ENCODE results near the gene C1orf174.
"Not testable (repeated sequence)": the region's sequence is repeated elsewhere in the genome, so short reads cannot be mapped to it uniquely, and the experiment has no call there.

Gene C1orf174

DNA sequence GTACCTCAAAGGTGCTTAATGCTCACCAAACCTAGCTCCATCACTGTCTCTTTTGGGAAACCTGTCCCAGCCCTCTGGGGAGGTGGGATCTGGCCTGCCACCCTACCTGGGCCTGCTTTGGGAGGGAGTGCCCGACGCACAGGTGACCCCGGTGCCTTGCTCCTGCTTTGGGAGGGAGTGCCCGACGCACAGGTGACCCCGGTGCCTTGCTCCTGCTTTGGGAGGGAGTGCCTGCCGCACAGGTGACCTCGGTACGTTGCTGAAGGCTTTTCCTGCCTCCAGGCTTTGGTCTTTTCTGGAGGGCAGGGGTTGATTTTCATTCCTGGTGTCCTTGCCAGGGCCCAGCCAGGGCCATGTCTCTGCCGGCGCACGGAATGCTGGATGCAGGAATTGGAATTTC lies 25.2 kb upstream of the C1orf174 start:
- FAIRE-seq: no peak

DNA sequence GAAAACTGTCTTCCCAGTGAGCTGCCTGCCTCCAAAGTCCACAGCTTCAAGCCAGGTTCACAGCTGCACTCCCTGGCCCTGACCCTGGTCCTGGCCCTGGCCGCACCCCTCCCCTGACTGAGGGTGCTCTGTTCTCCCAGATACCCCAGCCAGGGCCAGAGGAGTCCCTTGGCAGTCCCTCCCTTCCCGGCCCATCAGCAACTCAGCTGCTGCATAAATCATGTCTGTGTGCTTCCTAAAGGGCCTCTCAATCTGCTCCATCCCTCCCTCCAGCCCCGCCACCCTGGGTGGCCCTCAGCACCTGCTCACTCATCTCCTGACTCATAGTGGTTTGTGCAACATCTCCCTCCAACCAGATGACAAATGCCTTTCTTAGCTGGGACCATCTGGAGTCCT lies 24.8 kb upstream of the C1orf174 start:
- FAIRE-seq: no peak

- FAIRE-seq: no peak
Observed at GRCh38 chr1:3924186-3924824, 24.2 kb upstream of the C1orf174 start.

- no peak for FAIRE-seq
Observed at GRCh38 chr1:3923378-3924185, 23.5 kb upstream of the C1orf174 start.

DNA sequence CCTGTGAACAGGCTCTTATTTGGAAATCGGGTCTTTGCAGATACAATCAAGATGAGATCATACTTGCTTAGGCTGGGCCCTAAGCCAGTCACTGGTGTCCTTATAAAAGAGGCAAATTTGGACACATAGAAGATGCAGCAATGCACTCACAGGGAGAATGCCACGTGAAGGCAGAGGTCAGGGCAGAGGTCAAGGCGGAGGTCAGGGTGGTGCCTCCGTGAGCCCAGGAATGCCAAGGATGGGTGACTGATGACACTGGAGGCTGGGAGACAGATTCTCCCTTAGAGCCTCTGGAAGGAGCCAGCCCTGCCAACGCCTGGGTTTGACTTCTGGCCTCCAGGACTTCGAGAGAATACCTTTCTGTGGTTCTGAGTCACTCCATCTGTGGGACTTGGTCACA lies 22.8 kb upstream of the C1orf174 start:
- FAIRE-seq: no peak

DNA sequence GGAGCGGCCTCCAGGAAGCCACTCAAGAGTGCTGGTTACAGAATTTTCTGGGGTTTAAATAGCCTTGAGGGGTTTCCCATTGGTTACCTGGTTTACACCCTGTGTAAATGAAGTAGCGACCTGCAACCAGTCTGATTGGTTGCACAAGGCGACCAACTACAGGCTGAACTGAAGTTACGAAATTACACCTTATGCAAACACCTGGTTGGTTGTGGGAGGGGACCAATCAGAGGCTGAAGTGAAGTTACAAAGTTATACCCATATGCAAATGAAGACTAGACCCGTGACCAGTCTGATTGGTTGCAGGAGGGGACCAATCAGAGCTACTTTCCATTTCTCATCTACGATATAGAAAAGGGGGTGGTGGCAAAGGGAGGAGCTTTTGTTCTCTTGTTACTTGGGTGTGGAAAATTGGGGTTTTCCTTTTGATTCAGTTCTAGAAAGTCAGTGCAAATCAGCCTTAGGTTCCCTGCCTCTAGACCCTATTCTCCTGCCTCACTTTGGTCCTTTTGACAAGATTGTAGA lies 22.2 kb upstream of the C1orf174 start:
- no peak for FAIRE-seq

DNA sequence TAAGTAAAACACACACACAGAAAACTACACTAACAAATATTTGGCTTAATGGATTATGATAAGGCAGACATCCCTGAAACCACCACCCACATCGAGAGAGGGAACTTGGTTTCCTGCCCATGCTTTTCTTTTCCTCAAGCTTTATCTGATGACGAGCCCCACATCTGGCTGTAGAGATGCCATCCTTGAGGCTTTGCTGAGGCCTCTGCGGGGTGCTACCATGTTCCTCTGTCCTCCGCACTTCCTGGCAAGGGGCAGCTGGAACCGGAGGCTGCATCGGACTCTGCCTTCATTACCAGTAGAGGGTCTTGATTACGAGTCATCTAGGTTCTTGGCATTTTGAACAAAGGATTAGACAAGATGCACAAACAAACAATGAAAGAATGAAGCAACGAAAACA lies 21.7 kb upstream of the C1orf174 start:
- FAIRE-seq: no peak

- FAIRE-seq: no peak
Observed at GRCh38 chr1:3919706-3920105, 19.6 kb upstream of the C1orf174 start.

- FAIRE-seq: no peak
Observed at GRCh38 chr1:3918966-3919611, 19.0 kb upstream of the C1orf174 start.

- FAIRE-seq: not testable (repeated sequence)
Observed at GRCh38 chr1:3918359-3918758, 18.3 kb upstream of the C1orf174 start.

DNA sequence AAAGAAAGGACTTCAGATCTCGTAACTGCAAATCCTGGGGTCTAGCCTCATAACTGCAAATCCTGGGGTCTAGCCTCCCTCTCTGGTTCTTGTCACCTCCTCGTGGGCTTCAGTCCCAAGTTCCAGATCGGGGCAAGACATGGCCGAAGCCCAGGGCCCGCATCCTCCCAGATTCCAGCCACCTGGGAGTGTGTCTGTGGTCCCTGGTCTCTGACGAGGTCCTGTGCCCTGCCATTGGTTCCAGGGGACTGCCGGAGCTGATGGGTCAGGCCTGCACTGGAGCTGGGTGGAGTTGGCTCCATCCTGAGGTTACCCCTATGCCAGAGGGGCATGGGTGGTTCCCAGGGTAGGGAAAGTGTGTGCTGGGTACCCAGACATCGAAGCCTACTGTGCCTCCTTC lies 17.7 kb upstream of the C1orf174 start:
- no peak for FAIRE-seq

DNA sequence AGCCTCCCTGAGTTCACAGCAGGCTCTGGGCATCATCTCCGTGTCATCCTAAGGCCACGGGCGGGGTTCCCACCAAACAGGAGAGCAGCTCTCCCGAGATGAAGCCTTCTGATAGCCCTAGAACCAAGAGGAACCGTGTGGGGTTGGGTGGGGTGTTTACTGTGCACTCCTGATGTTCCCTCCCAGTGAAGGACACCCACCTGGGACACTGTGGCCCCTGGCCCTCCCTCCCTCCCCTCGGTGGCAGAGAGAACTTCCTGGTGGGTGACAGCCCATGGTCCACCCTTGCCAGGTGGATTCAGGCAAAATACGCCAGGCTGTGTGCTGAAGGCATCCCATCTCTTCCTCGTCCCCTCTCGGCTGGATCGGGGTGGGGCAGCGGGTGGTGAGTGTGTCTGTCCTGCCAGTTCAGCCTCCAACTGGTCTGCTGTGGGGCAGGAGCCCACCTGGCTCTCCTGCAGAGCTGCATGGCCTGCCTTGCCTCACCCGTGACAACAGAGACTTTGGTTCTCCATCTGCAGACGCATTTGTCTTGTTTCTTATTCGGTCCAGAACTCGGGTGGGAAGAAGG lies 15.6 kb upstream of the C1orf174 start:
- no peak for FAIRE-seq

GRCh38 chr1:3914911-3915310 lies 14.8 kb upstream of the C1orf174 start:
- FAIRE-seq: no peak

GRCh38 chr1:3914331-3914851 lies 14.3 kb upstream of the C1orf174 start:
- no peak for FAIRE-seq

- no peak for FAIRE-seq
Observed at GRCh38 chr1:3912809-3913685, 13.0 kb upstream of the C1orf174 start.

- FAIRE-seq: no peak
Observed at GRCh38 chr1:3911981-3912808, 12.1 kb upstream of the C1orf174 start.

GRCh38 chr1:3910857-3911845 lies 11.1 kb upstream of the C1orf174 start:
- FAIRE-seq: no peak

- no peak for FAIRE-seq
Observed at GRCh38 chr1:3910049-3910731, 10.1 kb upstream of the C1orf174 start.

DNA sequence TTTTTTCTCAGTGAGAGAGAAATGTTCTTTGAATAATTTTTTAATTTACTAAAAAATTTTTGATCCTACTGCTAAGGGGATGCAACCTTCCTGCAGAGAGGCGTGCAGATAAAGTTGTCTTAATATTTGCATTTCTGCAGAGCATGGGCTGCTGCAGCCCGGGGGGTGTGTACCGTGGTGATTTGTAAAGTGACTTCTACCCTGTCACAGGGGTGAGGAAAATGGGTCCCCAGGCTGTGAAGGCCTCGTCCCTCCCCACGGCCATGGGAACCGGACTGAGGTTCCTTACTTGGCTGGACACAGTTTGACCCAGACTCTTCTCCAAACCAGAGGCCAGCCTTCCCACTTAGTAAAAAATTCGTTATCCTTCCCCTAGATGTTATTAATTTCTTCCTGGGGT lies 9.5 kb upstream of the C1orf174 start:
- FAIRE-seq: no peak

Data from islet of Langerhans (tissue), 1 donor.